ENCODE data around the gene PGM5.

Gene PGM5

GRCh38 chr9:68567565-68567964 is 211.2 kb downstream of the PGM5 start:
- Histone ChIP-seq H2BK12ac (ENCODE audit: low read length) (no peak overlapping the region), H3K4me2 (ENCODE audit: low read length) (no peak overlapping the region), H4K12ac (ENCODE audit: low read depth, low read length) (no peak overlapping the region), H3K18ac (ENCODE audit: low read length) (no peak overlapping the region), H2BK5ac (ENCODE audit: low read depth, low read length, poor library complexity) (no peak overlapping the region), H3K79me1 (ENCODE audit: low read length) (no peaks in the 10 kb centered on the region), H3K36me3 (ENCODE audit: control insufficient read depth in 1 of 2, insufficient read depth in 2 of 2, low read length in 2 of 2) (no peaks in the 10 kb centered on the region), H4K8ac (ENCODE audit: low read depth, low read length) (no peak overlapping the region), H2BK120ac (ENCODE audit: insufficient read depth, low read length, poor library complexity) (no peak overlapping the region), H4K91ac (ENCODE audit: low read depth, low read length) (no peak overlapping the region), H2AK5ac (ENCODE audit: low read length) (no peak overlapping the region), H2AFZ (ENCODE audit: insufficient read depth, low read length, poor library complexity) (no peak overlapping the region), H3K4me3 (ENCODE audit: low read depth, low read length) (no peak overlapping the region), H3K14ac (ENCODE audit: low read length) (no peak overlapping the region), H3K9me3 (ENCODE audit: insufficient read depth, low read depth, low read length) (no peaks in the 10 kb centered on the region), H3K79me2 (ENCODE audit: control insufficient read depth, insufficient read depth, low read length, poor library complexity) (no peaks in the 10 kb centered on the region), H3K27me3 (ENCODE audit: insufficient read depth, low read length) (no peaks in the 10 kb centered on the region), H3K4ac (ENCODE audit: low read depth, low read length) (no peak overlapping the region), H3K9ac (ENCODE audit: low read length) (no peak overlapping the region), H3K4me1 (ENCODE audit: control insufficient read depth in 1 of 2, insufficient read depth in 2 of 2, low read length in 2 of 2) (no peaks in the 10 kb centered on the region), H3K27ac (ENCODE audit: low read depth, low read length) (no peak overlapping the region), H3K23ac (ENCODE audit: low read length) (no peak overlapping the region)
- no CpG with 5 or more reads among the region's 3 CpGs for WGBS (ENCODE audit: extremely low coverage, insufficient coverage, insufficient read length)
- no peak for DNase-seq

DNA sequence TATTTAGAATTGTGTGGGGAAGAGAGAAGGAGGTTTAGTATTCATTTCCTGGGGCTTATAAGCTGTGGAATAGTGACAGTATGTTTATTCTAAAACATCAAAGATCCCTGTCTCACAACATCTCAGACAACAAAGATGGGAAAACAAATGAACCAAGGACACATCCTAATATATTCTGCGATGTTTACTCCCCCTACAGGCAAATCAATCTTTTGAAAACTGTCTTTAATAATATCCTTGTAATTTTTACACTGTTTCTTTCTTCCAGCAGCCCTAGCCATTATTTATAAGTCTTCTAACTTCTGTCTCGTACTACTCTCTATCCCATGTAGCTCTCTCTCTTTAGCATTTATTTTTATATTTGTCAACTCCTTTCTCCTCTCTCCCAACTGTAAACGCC is 217.7 kb downstream of the PGM5 start:
- Histone ChIP-seq H3K79me2 (ENCODE audit: control insufficient read depth, insufficient read depth, low read length, poor library complexity) (no peaks in the 10 kb centered on the region), H3K4ac (ENCODE audit: low read depth, low read length) (no peak overlapping the region), H3K9ac (ENCODE audit: low read length) (no peak overlapping the region), H3K14ac (ENCODE audit: low read length) (no peak overlapping the region), H3K4me3 (ENCODE audit: low read depth, low read length) (no peak overlapping the region), H3K36me3 (ENCODE audit: control insufficient read depth in 1 of 2, insufficient read depth in 2 of 2, low read length in 2 of 2) (no peaks in the 10 kb centered on the region), H2BK12ac (ENCODE audit: low read length) (no peak overlapping the region), H2BK5ac (ENCODE audit: low read depth, low read length, poor library complexity) (no peak overlapping the region), H3K18ac (ENCODE audit: low read length) (no peak overlapping the region), H2AK5ac (ENCODE audit: low read length) (no peak overlapping the region), H3K27me3 (ENCODE audit: insufficient read depth, low read length) (no peaks in the 10 kb centered on the region), H4K12ac (ENCODE audit: low read depth, low read length) (no peak overlapping the region), H3K4me1 (ENCODE audit: control insufficient read depth in 1 of 2, insufficient read depth in 2 of 2, low read length in 2 of 2) (no peaks in the 10 kb centered on the region), H4K91ac (ENCODE audit: low read depth, low read length) (no peak overlapping the region), H3K79me1 (ENCODE audit: low read length) (no peaks in the 10 kb centered on the region), H3K9me3 (ENCODE audit: insufficient read depth, low read depth, low read length) (no peaks in the 10 kb centered on the region), H3K27ac (ENCODE audit: low read depth, low read length) (no peak overlapping the region), H3K4me2 (ENCODE audit: low read length) (no peak overlapping the region), H4K8ac (ENCODE audit: low read depth, low read length) (no peak overlapping the region), H3K23ac (ENCODE audit: low read length) (no peak overlapping the region), H2AFZ (ENCODE audit: insufficient read depth, low read length, poor library complexity) (no peak overlapping the region), H2BK120ac (ENCODE audit: insufficient read depth, low read length, poor library complexity) (no peak overlapping the region)
- no CpG with 5 or more reads among the region's 3 CpGs for WGBS (ENCODE audit: extremely low coverage, insufficient coverage, insufficient read length)
- no peak for DNase-seq

GRCh38 chr9:68575817-68576216 is 219.4 kb downstream of the PGM5 start:
- H2BK5ac ChIP-seq (ENCODE audit: low read depth, low read length, poor library complexity): no peak overlapping the region
- no peaks in the 10 kb centered on the region for H3K79me1 ChIP-seq (ENCODE audit: low read length)
- no peak overlapping the region for H3K27ac ChIP-seq (ENCODE audit: low read depth, low read length)
- no peak overlapping the region for H4K8ac ChIP-seq (ENCODE audit: low read depth, low read length)
- H2BK120ac ChIP-seq (ENCODE audit: insufficient read depth, low read length, poor library complexity): no peak overlapping the region
- no peak overlapping the region for H2AFZ ChIP-seq (ENCODE audit: insufficient read depth, low read length, poor library complexity)
- no peaks in the 10 kb centered on the region for H3K79me2 ChIP-seq (ENCODE audit: control insufficient read depth, insufficient read depth, low read length, poor library complexity)
- DNase-seq: no peak
- H3K36me3 ChIP-seq (ENCODE audit: control insufficient read depth in 1 of 2, insufficient read depth in 2 of 2, low read length in 2 of 2): no peaks in the 10 kb centered on the region
- no peak overlapping the region for H3K4me3 ChIP-seq (ENCODE audit: low read depth, low read length)
- H4K91ac ChIP-seq (ENCODE audit: low read depth, low read length): no peak overlapping the region
- no peak overlapping the region for H2AK5ac ChIP-seq (ENCODE audit: low read length)
- no peak overlapping the region for H3K4me2 ChIP-seq (ENCODE audit: low read length)
- no peak overlapping the region for H4K12ac ChIP-seq (ENCODE audit: low read depth, low read length)
- H3K18ac ChIP-seq (ENCODE audit: low read length): no peak overlapping the region
- H3K9ac ChIP-seq (ENCODE audit: low read length): no peak overlapping the region
- H3K4ac ChIP-seq (ENCODE audit: low read depth, low read length): no peak overlapping the region
- no peak overlapping the region for H3K14ac ChIP-seq (ENCODE audit: low read length)
- no peaks in the 10 kb centered on the region for H3K27me3 ChIP-seq (ENCODE audit: insufficient read depth, low read length)
- no peaks in the 10 kb centered on the region for H3K9me3 ChIP-seq (ENCODE audit: insufficient read depth, low read depth, low read length)
- no peak overlapping the region for H2BK12ac ChIP-seq (ENCODE audit: low read length)
- no peaks in the 10 kb centered on the region for H3K4me1 ChIP-seq (ENCODE audit: control insufficient read depth in 1 of 2, insufficient read depth in 2 of 2, low read length in 2 of 2)
- no CpG with 5 or more reads among the region's 5 CpGs for WGBS (ENCODE audit: extremely low coverage, insufficient coverage, insufficient read length)
- no peak overlapping the region for H3K23ac ChIP-seq (ENCODE audit: low read length)

DNA sequence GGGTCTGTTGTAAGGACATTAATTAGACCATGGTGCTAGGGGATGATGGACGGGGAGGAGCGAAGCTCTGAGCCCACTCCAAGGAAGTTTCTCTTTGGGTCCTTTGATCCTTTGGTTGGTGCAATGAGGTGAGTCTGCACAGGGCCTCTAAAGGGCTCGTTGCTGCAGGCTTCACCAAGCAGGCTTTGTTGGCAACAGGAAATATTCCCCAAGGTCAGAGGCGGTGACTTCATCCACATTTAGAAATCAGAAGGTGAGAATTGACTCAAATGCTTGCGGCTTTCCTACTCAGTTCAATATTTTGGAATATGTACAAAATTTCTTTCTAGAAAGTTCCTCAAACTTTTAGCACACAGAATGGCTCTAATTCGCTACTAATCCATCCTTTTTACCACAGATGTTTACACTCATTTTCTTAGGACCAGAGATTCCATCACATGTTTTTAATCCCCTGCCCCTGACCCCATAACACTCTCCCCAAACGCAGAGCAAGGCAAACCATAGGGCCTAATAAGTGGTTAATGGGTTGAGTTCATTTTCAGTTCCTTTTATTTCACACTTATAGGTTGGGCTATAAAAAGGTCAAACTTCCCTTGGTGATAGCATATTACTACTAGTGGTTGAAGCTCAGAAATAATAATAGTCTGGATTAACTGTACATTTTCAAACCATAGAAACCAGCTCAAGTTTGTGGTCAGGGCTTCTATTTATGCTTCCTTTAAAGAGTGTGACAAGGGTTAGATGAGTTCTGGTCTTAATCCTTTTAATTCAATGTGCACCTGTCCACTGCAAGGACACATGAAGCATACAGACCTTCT is 221.6 kb downstream of the PGM5 start:
- H3K4me2 ChIP-seq (ENCODE audit: low read length): no peak overlapping the region
- no peaks in the 10 kb centered on the region for H3K79me2 ChIP-seq (ENCODE audit: control insufficient read depth, insufficient read depth, low read length, poor library complexity)
- no peak overlapping the region for H3K9ac ChIP-seq (ENCODE audit: low read length)
- no peak overlapping the region for H2BK12ac ChIP-seq (ENCODE audit: low read length)
- H3K36me3 ChIP-seq (ENCODE audit: control insufficient read depth in 1 of 2, insufficient read depth in 2 of 2, low read length in 2 of 2): no peaks in the 10 kb centered on the region
- no peaks in the 10 kb centered on the region for H3K27me3 ChIP-seq (ENCODE audit: insufficient read depth, low read length)
- no peak overlapping the region for H2AFZ ChIP-seq (ENCODE audit: insufficient read depth, low read length, poor library complexity)
- no peak overlapping the region for H4K8ac ChIP-seq (ENCODE audit: low read depth, low read length)
- H2BK120ac ChIP-seq (ENCODE audit: insufficient read depth, low read length, poor library complexity): no peak overlapping the region
- DNase-seq: no peak
- H2BK5ac ChIP-seq (ENCODE audit: low read depth, low read length, poor library complexity): no peak overlapping the region
- H2AK5ac ChIP-seq (ENCODE audit: low read length): no peak overlapping the region
- H3K4me1 ChIP-seq (ENCODE audit: control insufficient read depth in 1 of 2, insufficient read depth in 2 of 2, low read length in 2 of 2): no peaks in the 10 kb centered on the region
- H3K27ac ChIP-seq (ENCODE audit: low read depth, low read length): no peak overlapping the region
- no peaks in the 10 kb centered on the region for H3K79me1 ChIP-seq (ENCODE audit: low read length)
- no peak overlapping the region for H3K23ac ChIP-seq (ENCODE audit: low read length)
- no peak overlapping the region for H3K18ac ChIP-seq (ENCODE audit: low read length)
- H4K91ac ChIP-seq (ENCODE audit: low read depth, low read length): no peak overlapping the region
- no peak overlapping the region for H3K14ac ChIP-seq (ENCODE audit: low read length)
- no peaks in the 10 kb centered on the region for H3K9me3 ChIP-seq (ENCODE audit: insufficient read depth, low read depth, low read length)
- H3K4ac ChIP-seq (ENCODE audit: low read depth, low read length): no peak overlapping the region
- no CpG with 5 or more reads among the region's 7 CpGs for WGBS (ENCODE audit: extremely low coverage, insufficient coverage, insufficient read length)
- no peak overlapping the region for H3K4me3 ChIP-seq (ENCODE audit: low read depth, low read length)
- H4K12ac ChIP-seq (ENCODE audit: low read depth, low read length): no peak overlapping the region

Data from trophoblast cell (in vitro differentiated cells and primary cell).